Ascending aorta (tissue), 2 donors: ENCODE results near the gene SMARCC2. TPM values are rescaled to one million over a fixed set of nuclear protein-coding genes. Genes with fewer than 3 reads are reported as not detected.
A peak's percentile ranks its signal among the peaks of the same experiment; 100 is the strongest.

Source experiments
- DNase-seq, 2 donors: peaks; one replicate each; pipeline ENCODE4 v3.0.0-alpha.2; 2019; ENCODE audit warnings: low spot score in 2 of 2
- H3K27ac ChIP-seq, 2 donors: fragments of 200-600 bp; sonication (generic); one replicate each; pipeline ENCODE4 v1.5.1; 2016 to 2017; ENCODE audit warnings: mild to moderate bottlenecking in 1 of 2
- H3K27me3 ChIP-seq: fragments of 200-600 bp; sonication (generic); one replicate; pipeline ENCODE4 v1.5.1; 2017
- H3K36me3 ChIP-seq, 2 donors: fragments of 200-600 bp; sonication (generic); one replicate each; pipeline ENCODE4 v1.5.1; 2016
- H3K4me1 ChIP-seq, 2 donors: fragments of 200-600 bp; sonication (generic); one replicate each; pipeline ENCODE4 v1.5.1; 2016 to 2017; ENCODE audit warnings: mild to moderate bottlenecking in 1 of 2
- H3K4me3 ChIP-seq, 2 donors: fragments of 200-600 bp; sonication (generic); one replicate each; pipeline ENCODE4 v1.5.1; 2016 to 2017; ENCODE audit warnings: mild to moderate bottlenecking in 1 of 2
- H3K9me3 ChIP-seq, 2 donors: fragments of 200-600 bp; sonication (generic); one replicate each; pipeline ENCODE4 v1.5.1; 2016
- CTCF ChIP-seq, 3 experiments: fragments of 200-600 bp in 2 of 3; fragments of 450-650 bp in 1 of 3; sonication (generic) in 2 of 3; IDR thresholded peaks; one replicate each; pipeline ENCODE4 v1.5.1; 2016 to 2019; ENCODE audit warnings: antibody characterized with exemption in 3 of 3, mild to moderate bottlenecking in 1 of 3, moderate library complexity in 1 of 3
- intact Hi-C: fragments of 100-400 bp; cut with DNase I; formaldehyde crosslinking; loops from one replicate; pipeline ENCODE4 v1.15.1; 2023
- total RNA-seq: library from RNA; depleted of rRNA; stranded (reverse); fragments of >200 nt; gene quantifications from one replicate; pipeline ENCODE4 v1.1.0, GENCODE V29; 2016

Gene SMARCC2
- total RNA-seq, 1 donor from 2014 or later, result 53.9 TPM

DNA sequence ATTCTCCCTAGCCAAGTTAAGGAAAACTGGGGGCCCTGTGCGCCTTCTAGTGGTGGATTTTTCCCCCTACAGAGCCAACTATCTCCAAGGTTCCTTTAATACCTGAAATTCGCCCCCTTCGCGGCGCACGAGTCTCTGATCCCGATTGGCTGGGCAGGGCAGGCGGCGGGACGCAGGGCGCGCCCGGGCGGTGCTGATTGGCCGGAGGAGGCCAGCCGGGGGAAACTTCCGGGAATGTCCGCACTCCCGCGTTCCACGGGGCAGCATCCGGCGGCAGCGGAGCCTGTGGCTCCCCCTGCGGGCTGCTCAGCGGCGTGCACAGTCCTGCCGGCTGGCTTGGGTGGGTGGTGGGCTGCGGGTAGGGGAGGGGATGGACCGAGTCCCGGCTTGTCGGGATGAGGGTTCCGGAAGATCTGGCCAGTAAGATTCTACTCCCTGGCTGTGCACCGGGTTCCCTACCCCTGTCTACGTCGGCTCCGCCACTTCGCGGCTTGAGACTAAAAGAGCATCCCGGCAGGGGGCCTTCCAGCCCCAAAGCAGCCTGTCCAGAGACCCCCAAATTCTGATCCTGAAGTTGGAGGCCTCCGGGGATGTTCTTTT, 34.9 kb upstream of the SMARCC2 start, which contains the start of gene NABP2:
TSS of gene NABP2 (plus strand) at position 241 of the 600 bp plus-strand sequence. CDS start 515 bp downstream, outside the sequence.
- H3K4me3 ChIP-seq, result peak within 1 kb of the TSS; percentile 69 to 78
- intact Hi-C loops, result loop anchor here (1.0 kb wide), 5 partner anchors 31 to 105 kb away; partner anchors contain the start of genes ANKRD52, CS and SMARCC2
- H3K4me1 ChIP-seq, result peaks cover 16 to 36% of the 10 kb centered on the region in 2 donors
- H3K27me3 ChIP-seq, result no peaks in the 10 kb centered on the region
- no peaks in the 10 kb centered on the region for H3K9me3 ChIP-seq
- peak within 1 kb of the TSS; percentile 98 to 100 for H3K27ac ChIP-seq
- peak; percentile 82 to 96 (median 87) for TF ChIP-seq CTCF (IDR thresholded peaks at IDR 0.05)
- H3K36me3 ChIP-seq, result peaks cover 0 to 20% of the 10 kb centered on the region in 2 donors
- DNase-seq, result peak; percentile 93 to 99

- no peak for TF ChIP-seq CTCF (IDR thresholded peaks at IDR 0.05)
- Histone ChIP-seq H3K9me3 (no peaks in the 10 kb centered on the region), H3K4me1 (peaks cover 17 to 41% of the 10 kb centered on the region in 2 donors), H3K27ac (peak overlapping the region; percentile 98 to 100), H3K27me3 (no peaks in the 10 kb centered on the region), H3K4me3 (peak overlapping the region; percentile 35 to 78), H3K36me3 (peaks cover 0 to 14% of the 10 kb centered on the region in 2 donors)
- DNase-seq, result no peak
- intact Hi-C loops, result loop anchor here (1.0 kb wide), 5 partner anchors 30 to 104 kb away; partner anchors contain the start of genes ANKRD52, CS and SMARCC2
Measured at GRCh38 chr12:56223571-56224101, 34.4 kb upstream of the SMARCC2 start.

- Histone ChIP-seq H3K27me3 (no peaks in the 10 kb centered on the region), H3K36me3 (peaks cover 0 to 12% of the 10 kb centered on the region in 2 donors), H3K27ac (peak overlapping the region; percentile 98 to 100), H3K4me1 (peaks cover 17 to 44% of the 10 kb centered on the region in 2 donors), H3K9me3 (no peaks in the 10 kb centered on the region), H3K4me3 (peak overlapping the region; percentile 70 to 92)
- intact Hi-C loops, result no loop called here
- no peak for TF ChIP-seq CTCF (IDR thresholded peaks at IDR 0.05)
- no peak for DNase-seq
Measured at GRCh38 chr12:56222531-56222895, 33.2 kb upstream of the SMARCC2 start.

DNA sequence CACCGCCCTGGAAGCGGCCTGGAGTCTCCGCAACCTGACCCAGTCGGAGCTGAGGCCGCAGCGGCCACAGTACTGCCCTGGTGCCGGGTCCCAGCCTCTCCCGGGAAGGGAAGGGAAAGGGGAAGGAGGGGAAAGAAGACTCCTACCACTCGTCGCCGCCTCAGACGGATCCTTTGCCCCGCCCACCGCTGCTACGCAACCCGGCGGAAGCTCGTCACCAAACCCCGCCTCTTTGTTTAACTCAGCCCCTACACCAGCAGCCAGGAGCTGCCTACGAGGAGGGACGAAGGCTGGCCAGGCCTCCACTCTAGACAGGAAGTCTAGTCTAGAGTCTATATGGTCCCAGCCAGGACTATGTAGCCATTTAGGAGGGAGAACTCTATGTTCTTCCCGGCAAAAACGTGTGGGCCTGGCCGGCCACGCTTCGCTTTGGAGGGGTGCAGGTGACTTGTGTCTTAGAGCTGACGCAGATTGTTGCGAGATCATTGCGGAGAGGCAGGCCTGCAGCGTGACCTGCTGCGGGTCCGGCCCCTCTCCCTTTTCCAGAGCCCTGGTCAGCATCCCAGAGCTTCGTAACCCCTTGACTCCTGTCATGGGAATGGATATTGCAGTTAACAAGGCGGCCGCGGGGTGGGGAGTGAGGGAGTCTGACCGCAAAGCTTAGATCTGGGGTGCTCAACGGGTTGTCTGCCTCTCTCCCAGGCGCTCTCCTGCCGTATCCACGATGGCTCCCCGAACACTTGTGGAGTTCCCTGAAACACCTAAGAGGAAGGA, 32.7 kb upstream of the SMARCC2 start, which contains the start of gene RNF41:
TSS of gene RNF41 (minus strand) at position 166 of the 774 bp plus-strand sequence. CDS start 7,875 bp downstream, outside the sequence.
- peak; percentile 11 to 25 (median 21) for TF ChIP-seq CTCF (IDR thresholded peaks at IDR 0.05)
- Histone ChIP-seq H3K4me3 (peak within 1 kb of the TSS; percentile 70 to 92), H3K4me1 (peaks cover 17 to 44% of the 10 kb centered on the region in 2 donors), H3K27ac (peak within 1 kb of the TSS; percentile 98 to 100), H3K27me3 (no peaks in the 10 kb centered on the region), H3K36me3 (peaks cover 5 to 8% of the 10 kb centered on the region in 2 donors), H3K9me3 (no peaks in the 10 kb centered on the region)
- DNase-seq, result peak; percentile 94 to 99
- intact Hi-C loops, result loop anchor here (2.0 kb wide), 1 partner anchor 15 kb away; no protein-coding TSS in a partner anchor

DNA sequence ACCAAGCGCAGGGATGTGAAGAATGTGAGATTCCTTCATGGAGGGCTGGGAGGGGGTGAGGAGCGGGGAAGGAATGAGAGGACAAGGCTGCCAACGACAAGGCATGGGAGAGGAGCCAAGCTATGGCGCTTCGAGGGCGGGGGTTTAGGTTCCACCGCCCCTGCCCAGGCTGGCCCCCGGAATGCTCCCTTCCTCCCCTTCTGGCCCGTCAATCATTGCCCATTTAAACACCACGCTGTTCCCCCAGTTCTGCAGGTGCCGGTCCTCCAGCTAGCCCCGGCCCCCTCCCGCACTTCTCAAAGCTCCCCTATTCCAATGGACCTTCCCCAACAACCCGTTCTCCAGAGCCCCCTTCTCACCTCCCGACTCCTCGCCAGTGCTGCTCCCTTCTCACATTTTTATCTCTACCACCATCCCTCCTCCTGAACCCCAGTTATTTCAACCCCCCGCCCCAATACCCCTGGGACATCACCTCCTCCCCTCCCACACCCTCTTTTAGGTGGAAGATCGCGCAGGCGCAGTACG, 32.0 kb upstream of the SMARCC2 start:
- Histone ChIP-seq H3K9me3 (no peaks in the 10 kb centered on the region), H3K27ac (peak overlapping the region; percentile 98 to 100), H3K27me3 (no peaks in the 10 kb centered on the region), H3K4me1 (peaks cover 17 to 44% of the 10 kb centered on the region in 2 donors), H3K36me3 (peaks cover 10 to 11% of the 10 kb centered on the region in 2 donors), H3K4me3 (peak overlapping the region; percentile 70 to 92)
- DNase-seq, result peak in 1 of 2 donors; percentile 91
- intact Hi-C loops, result loop anchor here (2.0 kb wide), 1 partner anchor 14 kb away; no protein-coding TSS in a partner anchor
- TF ChIP-seq CTCF (IDR thresholded peaks at IDR 0.05), result no peak
